HepG2 (cell line): ENCODE measurements around the gene TMPRSS11E. TPM values are rescaled to one million over a fixed set of nuclear protein-coding genes. Genes with fewer than 3 reads are reported as not detected.
A peak's percentile ranks its signal among the peaks of the same experiment; 100 is the strongest.

ENCODE experiments used
- ARID5B ChIP-seq: IDR thresholded peaks from 2 replicates; pipeline ENCODE4 v1.4.0; 2020; ENCODE audit warnings: mild to moderate bottlenecking, missing genetic modification reagents
- BCL3 ChIP-seq: sonication (generic); formaldehyde crosslinking; IDR thresholded peaks from 2 replicates; pipeline ENCODE4 v1.5.1; 2020; ENCODE audit warnings: mild to moderate bottlenecking, missing genetic modification reagents, moderate library complexity
- CC2D1A ChIP-seq: sonication (generic); formaldehyde crosslinking; IDR thresholded peaks from 2 replicates; pipeline ENCODE4 v1.8.1; 2023; ENCODE audit warnings: mild to moderate bottlenecking, missing genetic modification reagents
- IKZF1 ChIP-seq: fragments of 450-650 bp; IDR thresholded peaks from 2 replicates; pipeline ENCODE4 v1.7.1; 2016
- JDP2 ChIP-seq: sonication (generic); formaldehyde crosslinking; IDR thresholded peaks from 2 replicates; pipeline ENCODE4 v1.8.1; 2022; ENCODE audit warnings: missing genetic modification reagents, borderline replicate concordance
- KMT2B ChIP-seq: IDR thresholded peaks from 2 replicates; pipeline ENCODE4 v1.6.1; 2016; ENCODE audit warnings: missing genetic modification reagents, missing compliant biosample characterization
- PRMT3 ChIP-seq: sonication (generic); formaldehyde crosslinking; IDR thresholded peaks from 2 replicates; pipeline ENCODE4 v1.8.1; 2022; ENCODE audit warnings: low read depth, mild to moderate bottlenecking, moderate library complexity, missing genetic modification reagents, borderline replicate concordance
- RAD21 ChIP-seq: fragments of 450-650 bp; formaldehyde crosslinking; IDR thresholded peaks from 2 replicates; pipeline ENCODE4 v1.5.0; 2020; ENCODE audit warnings: mild to moderate bottlenecking
- RARA ChIP-seq: IDR thresholded peaks from 2 replicates; pipeline ENCODE4 v1.6.1; 2016; ENCODE audit warnings: missing genetic modification reagents, missing compliant biosample characterization
- RFXANK ChIP-seq: IDR thresholded peaks from 2 replicates; pipeline ENCODE4 v1.6.1; 2016
- RXRB ChIP-seq: IDR thresholded peaks from 2 replicates; pipeline ENCODE4 v1.6.1; 2016; ENCODE audit warnings: borderline replicate concordance, missing genetic modification reagents, missing compliant biosample characterization
- SMAD1 ChIP-seq: sonication (generic); formaldehyde crosslinking; IDR thresholded peaks from 2 replicates; pipeline ENCODE4 v1.4.0; 2020; ENCODE audit warnings: missing genetic modification reagents, low read depth, mild to moderate bottlenecking, borderline replicate concordance
- TERF1 ChIP-seq: sonication (generic); formaldehyde crosslinking; IDR thresholded peaks from 2 replicates; pipeline ENCODE4 v1.8.0; 2022; ENCODE audit warnings: mild to moderate bottlenecking, missing genetic modification reagents, moderate library complexity
- ZNF326 ChIP-seq: sonication (generic); formaldehyde crosslinking; IDR thresholded peaks from 2 replicates; pipeline ENCODE4 v1.4.0; 2020; ENCODE audit warnings: missing genetic modification reagents, borderline replicate concordance
- ZNF775 ChIP-seq: sonication (generic); formaldehyde crosslinking; IDR thresholded peaks from 2 replicates; pipeline ENCODE4 v1.4.0; 2020; ENCODE audit warnings: missing genetic modification reagents, mild to moderate bottlenecking, moderate library complexity, borderline replicate concordance
- ZNF780A ChIP-seq: sonication (generic); formaldehyde crosslinking; IDR thresholded peaks from 2 replicates; pipeline ENCODE4 v1.8.0; 2022; ENCODE audit warnings: mild to moderate bottlenecking, missing genetic modification reagents, moderate library complexity
- ZNF878 ChIP-seq: sonication (generic); formaldehyde crosslinking; IDR thresholded peaks from 2 replicates; pipeline ENCODE4 v1.8.1; 2023; ENCODE audit warnings: mild to moderate bottlenecking, missing genetic modification reagents, moderate library complexity
- polyA plus RNA-seq, 8 experiments: library from polyadenylated mRNA; depleted of rRNA in 3 of 8; stranded (reverse) in 7 of 8; unstranded in 1 of 8; fragments of >200 nt; fragmentation: Illumina TruSeq in 4 of 8; extraction: Trizol in 4 of 8; gene quantifications; 2 replicates each; pipeline versions ENCODE4 v1.2.1 to v1.2.3, GENCODE V29; 2011 to 2016; ENCODE audit warnings: low read depth in 4 of 8, missing spikeins in 1 of 8, mixed read lengths in 1 of 8; ENCODE audit not compliant: insufficient read depth in 1 of 8
- total RNA-seq, 5 experiments: library from RNA; depleted of rRNA; stranded (reverse); fragments of >200 nt; fragmentation: Illumina TruSeq; extraction: Trizol; gene quantifications; 2 replicates each; pipeline ENCODE4 v1.2.3, GENCODE V29; 2016; ENCODE audit warnings: low read depth in 1 of 5
- TF ChIP-seq, protein P1 (sequence below): sonication (generic); formaldehyde crosslinking; IDR thresholded peaks from 2 replicates; pipeline ENCODE4 v1.5.0; 2020; ENCODE audit warnings: missing genetic modification reagents
- TF ChIP-seq, protein P2 (sequence below): sonication (generic); formaldehyde crosslinking; IDR thresholded peaks from 2 replicates; pipeline ENCODE4 v1.5.0; 2020; ENCODE audit warnings: mild to moderate bottlenecking, missing genetic modification reagents, moderate library complexity

Gene TMPRSS11E
- total and polyA plus RNA-seq, 2 of the 13 experiments (the other 11 are each of a cell fraction or from before 2014, with no cell fraction given): not detected

- TF ChIP-seq ARID5B (peak; percentile 47; the same call in 1 of the 2 replicates), CC2D1A (no peak), RAD21 (CRISPR knock-in tag) (peak; percentile 92), BCL3 (CRISPR knock-in tag) (no peak), RARA (CRISPR knock-in tag) (no peak), ZNF326 (CRISPR knock-in tag) (no peak), SMAD1 (no peak), IKZF1 (no peak), PRMT3 (CRISPR knock-in tag) (no peak), KMT2B (CRISPR knock-in tag) (no peak), TERF1 (no peak), ZNF878 (no peak), RFXANK (CRISPR knock-in tag) (0 out of 2 replicates have a peak, but pooled peaks have one; percentile 67), JDP2 (CRISPR knock-in tag) (no peak), ZNF780A (no peak), RXRB (CRISPR knock-in tag) (peak; percentile 33; the same call in 1 of the 2 replicates), ZNF775 (no peak)
- TF ChIP-seq, protein P1, sequence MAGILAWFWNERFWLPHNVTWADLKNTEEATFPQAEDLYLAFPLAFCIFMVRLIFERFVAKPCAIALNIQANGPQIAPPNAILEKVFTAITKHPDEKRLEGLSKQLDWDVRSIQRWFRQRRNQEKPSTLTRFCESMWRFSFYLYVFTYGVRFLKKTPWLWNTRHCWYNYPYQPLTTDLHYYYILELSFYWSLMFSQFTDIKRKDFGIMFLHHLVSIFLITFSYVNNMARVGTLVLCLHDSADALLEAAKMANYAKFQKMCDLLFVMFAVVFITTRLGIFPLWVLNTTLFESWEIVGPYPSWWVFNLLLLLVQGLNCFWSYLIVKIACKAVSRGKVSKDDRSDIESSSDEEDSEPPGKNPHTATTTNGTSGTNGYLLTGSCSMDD: no peak
- TF ChIP-seq, protein P2, sequence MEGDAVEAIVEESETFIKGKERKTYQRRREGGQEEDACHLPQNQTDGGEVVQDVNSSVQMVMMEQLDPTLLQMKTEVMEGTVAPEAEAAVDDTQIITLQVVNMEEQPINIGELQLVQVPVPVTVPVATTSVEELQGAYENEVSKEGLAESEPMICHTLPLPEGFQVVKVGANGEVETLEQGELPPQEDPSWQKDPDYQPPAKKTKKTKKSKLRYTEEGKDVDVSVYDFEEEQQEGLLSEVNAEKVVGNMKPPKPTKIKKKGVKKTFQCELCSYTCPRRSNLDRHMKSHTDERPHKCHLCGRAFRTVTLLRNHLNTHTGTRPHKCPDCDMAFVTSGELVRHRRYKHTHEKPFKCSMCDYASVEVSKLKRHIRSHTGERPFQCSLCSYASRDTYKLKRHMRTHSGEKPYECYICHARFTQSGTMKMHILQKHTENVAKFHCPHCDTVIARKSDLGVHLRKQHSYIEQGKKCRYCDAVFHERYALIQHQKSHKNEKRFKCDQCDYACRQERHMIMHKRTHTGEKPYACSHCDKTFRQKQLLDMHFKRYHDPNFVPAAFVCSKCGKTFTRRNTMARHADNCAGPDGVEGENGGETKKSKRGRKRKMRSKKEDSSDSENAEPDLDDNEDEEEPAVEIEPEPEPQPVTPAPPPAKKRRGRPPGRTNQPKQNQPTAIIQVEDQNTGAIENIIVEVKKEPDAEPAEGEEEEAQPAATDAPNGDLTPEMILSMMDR (CRISPR knock-in tag): peak; percentile 88
Observed at GRCh38 chr4:68498413-68499007, 51.2 kb downstream of the TMPRSS11E start (continued).
